HFF-Myc (cell line): ENCODE measurements around the gene KIF1C.

Source experiments
- DNase-seq: peaks from one replicate; pipeline ENCODE4 v3.0.0-alpha.2; 2011; ENCODE audit warnings: low read depth; ENCODE audit errors: extremely low read depth
- H3K4me3 ChIP-seq: replicated peaks from 2 replicates; pipeline ENCODE4 v1.5.1; 2011; ENCODE audit warnings: low read depth, mild to moderate bottlenecking, control low read depth, low read length
- CTCF ChIP-seq: IDR thresholded peaks from 2 replicates; pipeline ENCODE4 v1.5.1; 2012; ENCODE audit warnings: mild to moderate bottlenecking, low read depth, low read length, control low read depth; ENCODE audit errors: missing control alignments

KIF1C gene

GRCh38 chr17:4969551-4970173, 28.1 kb upstream of the KIF1C start:
- DNase-seq: no peak
- H3K4me3 ChIP-seq: peak overlapping the region; percentile 62
- TF ChIP-seq CTCF: no peak

GRCh38 chr17:4970273-4970672, 27.5 kb upstream of the KIF1C start:
- no peak overlapping the region for H3K4me3 ChIP-seq
- TF ChIP-seq CTCF: no peak
- no peak for DNase-seq

GRCh38 chr17:4971826-4972225, 25.9 kb upstream of the KIF1C start:
- no peak for DNase-seq
- no peak for TF ChIP-seq CTCF
- H3K4me3 ChIP-seq: no peak overlapping the region

- no peak for DNase-seq
- H3K4me3 ChIP-seq: no peak overlapping the region
- TF ChIP-seq CTCF: no peak
Observed at GRCh38 chr17:4972322-4972721, 25.4 kb upstream of the KIF1C start.

- no peak overlapping the region for H3K4me3 ChIP-seq
- TF ChIP-seq CTCF: no peak
- DNase-seq: no peak
Observed at GRCh38 chr17:4972752-4973151, 25.0 kb upstream of the KIF1C start.

DNA sequence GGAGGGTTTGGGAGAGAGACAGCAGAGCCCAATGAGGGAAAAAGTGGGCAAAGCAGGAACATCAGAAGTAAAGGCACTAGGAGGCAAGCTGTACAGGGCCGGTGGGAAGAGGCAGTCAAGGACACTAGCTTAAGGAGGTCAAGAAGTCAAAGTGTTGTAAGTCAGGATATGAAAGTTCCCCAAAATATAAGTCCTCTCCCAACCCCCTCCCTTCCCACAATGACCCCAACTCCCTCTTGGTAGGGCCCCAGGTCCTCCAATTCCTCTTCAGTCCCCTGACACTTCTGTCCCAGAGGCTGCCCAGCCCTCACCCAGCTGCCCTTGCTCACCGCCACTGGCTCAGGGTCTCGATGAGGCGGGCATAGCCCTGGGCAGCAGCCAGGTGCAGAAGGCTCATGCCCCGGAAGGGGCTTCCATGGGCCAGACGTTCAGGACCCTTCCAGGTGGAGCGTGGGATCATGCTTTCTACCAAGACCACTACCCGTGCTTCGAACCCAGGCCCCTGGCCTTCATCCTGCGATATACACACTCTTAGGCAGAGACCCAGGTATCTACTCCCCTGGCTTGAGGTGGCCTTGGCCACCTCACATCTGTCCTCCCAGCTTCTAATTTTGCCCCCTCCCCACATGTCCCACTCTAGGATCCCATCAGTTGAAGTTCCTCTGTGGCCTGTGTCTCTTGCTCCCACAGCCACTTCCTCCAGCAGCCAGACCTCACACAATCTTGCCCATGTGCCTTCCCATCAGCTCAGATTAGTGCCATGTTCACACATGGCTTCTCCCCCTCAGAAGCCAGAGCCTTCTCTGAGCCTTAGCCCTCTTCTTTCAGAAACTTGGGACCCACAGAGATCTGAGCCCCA, 24.3 kb upstream of the KIF1C start:
- no peak for TF ChIP-seq CTCF
- DNase-seq: no peak
- no peak overlapping the region for H3K4me3 ChIP-seq
